ENCODE results near the gene RRP1B. TPM values are rescaled to one million over a fixed set of nuclear protein-coding genes. Genes with fewer than 3 reads are reported as not detected.

RRP1B gene
- total and polyA plus RNA-seq, 2 experiments from 2014 or later, result 54.8 to 95.7 TPM

- Histone ChIP-seq H3F3A (replicated peaks; ENCODE audit: low read depth) (peaks cover 4% of the 10 kb centered on the region; the same call in 1 of the 2 replicates), H3K79me2 (replicated peaks; ENCODE audit: insufficient read depth) (peaks cover 38% of the 10 kb centered on the region), H3K4me3 (no peak overlapping the region), H3K4me1 (ENCODE audit: insufficient read depth) (peaks cover 7% of the 10 kb centered on the region; the same call in 1 of the 2 replicates), H2AFZ (no peak overlapping the region), H3K27me3 (ENCODE audit: insufficient read depth) (no peaks in the 10 kb centered on the region), H3K9me2 (ENCODE audit: insufficient read depth) (no peaks in the 10 kb centered on the region), H3K36me3 (ENCODE audit: insufficient read depth) (no peaks in the 10 kb centered on the region), H4K20me1 (replicated peaks; ENCODE audit: insufficient read depth) (peaks cover 8% of the 10 kb centered on the region), H3K4me2 (no peak overlapping the region), H3K27ac (ENCODE audit: low read depth) (no peak overlapping the region)
- DNase-seq (ENCODE audit: low spot score) (no peak), ATAC-seq (no peak)
- Mint-ChIP-seq H3K27ac (0 out of 2 replicates have a peak overlapping the region, but pooled peaks have one; percentile 39), H3K36me3 (ENCODE audit: low read depth) (peaks cover 4% of the 10 kb centered on the region; the same call in 1 of the 3 replicates), H3K4me1 (peaks cover 28% of the 10 kb centered on the region), H3K9me3 (no peaks in the 10 kb centered on the region; the same call in 2 of the 3 replicates), H3K4me3 (no peak overlapping the region), H3K27me3 (ENCODE audit: insufficient read depth, low read depth, poor library complexity) (peaks cover 14% of the 10 kb centered on the region)
- TF ChIP-seq NANOG (IDR thresholded peaks at IDR 0.05; ENCODE audit: borderline replicate concordance) (no peak), STAT1 (IDR thresholded peaks at IDR 0.05; ENCODE audit: unreplicated experiment) (no peak), EZH2 (IDR thresholded peaks at IDR 0.05; ENCODE audit: low read depth, unreplicated experiment) (no peak), ETS1 (IDR thresholded peaks at IDR 0.05) (no peak), CREB1 (CRISPR knock-in tag; IDR thresholded peaks at IDR 0.05; ENCODE audit: low read depth) (no peak), EZH2phosphoT487 (IDR thresholded peaks at IDR 0.05; ENCODE audit: unreplicated experiment) (no peak), JUNB (IDR thresholded peaks at IDR 0.05; ENCODE audit: unreplicated experiment) (no peak), ZNF462 (CRISPR knock-in tag; IDR thresholded peaks at IDR 0.05) (no peak), CTCF (conservative IDR thresholded peaks at IDR 0.05; ENCODE audit: low read depth in 2 of 2) (no peak)
These were observed 72.7 kb downstream of the RRP1B start for GRCh38 chr21:43731891-43732711.

Data from GM23338 (cell line).